Upper lobe of left lung (tissue), 6 donors: ENCODE measurements around the gene ABLIM2. TPM values are rescaled to one million over a fixed set of nuclear protein-coding genes. Genes with fewer than 3 reads are reported as not detected.

Experiments used
- ATAC-seq, 2 donors: fragments of 200-7000 bp; cut with Tn5 transposase; one replicate each; pipeline ENCODE4 v1.9.1; 2022; ENCODE audit warnings: mild to moderate bottlenecking in 2 of 2, moderate library complexity in 2 of 2; ENCODE audit not compliant: low FRiP score in 2 of 2
- DNase-seq, 2 donors: peaks; one replicate each; pipeline ENCODE4 v3.0.0-alpha.2; 2019 to 2020
- H3K27ac ChIP-seq, 4 donors: fragments of 200-600 bp; sonication (generic); one replicate each; pipeline ENCODE4 v1.5.1; 2016 to 2019
- H3K27me3 ChIP-seq, 4 donors: fragments of 200-600 bp; sonication (generic); one replicate each; pipeline ENCODE4 v1.5.1; 2017 to 2019
- H3K36me3 ChIP-seq, 4 donors: fragments of 200-600 bp; sonication (generic); one replicate each; pipeline ENCODE4 v1.5.1; 2016 to 2019
- H3K4me1 ChIP-seq, 4 donors: fragments of 200-600 bp; sonication (generic); one replicate each; pipeline ENCODE4 v1.5.1; 2018 to 2019
- H3K4me3 ChIP-seq, 4 donors: fragments of 200-600 bp; sonication (generic); one replicate each; pipeline ENCODE4 v1.5.1; 2017 to 2019; ENCODE audit warnings: mild to moderate bottlenecking in 2 of 4, moderate library complexity in 1 of 4
- H3K9me3 ChIP-seq, 4 donors: fragments of 200-600 bp; sonication (generic); one replicate each; pipeline ENCODE4 v1.5.1; 2018 to 2019
- CTCF ChIP-seq, 6 experiments: fragments of 450-650 bp in 4 of 6; fragments of 200-600 bp in 2 of 6; sonication (generic) in 2 of 6; IDR thresholded peaks; one replicate each; pipeline ENCODE4 v1.5.1; 2016 to 2019; ENCODE audit warnings: antibody characterized with exemption in 6 of 6
- EP300 ChIP-seq, 4 donors: sonication (generic); formaldehyde crosslinking; IDR thresholded peaks; one replicate each; pipeline ENCODE4 v1.5.1; 2017; ENCODE audit warnings: antibody characterized with exemption in 4 of 4, control low read depth in 2 of 4
- POLR2A ChIP-seq, 4 donors: fragments of 450-650 bp; IDR thresholded peaks; one replicate each; pipeline ENCODE4 v1.5.1; 2016 to 2017; ENCODE audit warnings: antibody characterized with exemption in 4 of 4, mild to moderate bottlenecking in 2 of 4
- POLR2AphosphoS5 ChIP-seq, 2 donors: sonication (generic); formaldehyde crosslinking; IDR thresholded peaks; one replicate each; pipeline ENCODE4 v1.5.1; 2017; ENCODE audit warnings: antibody characterized with exemption in 2 of 2
- WGBS, 2 donors: methylation state at CpG; one replicate each; pipeline ENCODE4 v1.1.5; 2017 to 2018; 5-methylcytosine and 5-hydroxymethylcytosine counted together
- total RNA-seq, 6 donors: library from RNA; depleted of rRNA in 4 of 6; stranded (reverse); fragments of >200 nt in 4 of 6; gene quantifications; one replicate each; pipeline versions ENCODE4 v1.1.0 to v1.2.1, GENCODE V29; 2016 to 2021
- donor health status: DM: no; HTN: no; CAD: no; lungs with moderate emphysema.
- donor health status: DM: no; HTN: yes; CAD: no; lungs with severe emphysema.

Gene ABLIM2
- total RNA-seq, 6 donors from 2014 or later, result 3.6 to 36.9 (median 8.1) TPM

- no peak for DNase-seq
- WGBS, 2 donors, result 65 to 87% methylated on average over 8 of the region's 8 CpGs
Measured at GRCh38 chr4:8078610-8079015, 80.0 kb downstream of the ABLIM2 start.

GRCh38 chr4:8078109-8078494, 80.5 kb downstream of the ABLIM2 start:
- H3K9me3 ChIP-seq, result no peaks in the 10 kb centered on the region
- H3K36me3 ChIP-seq, result no peaks in the 10 kb centered on the region
- no peaks in the 10 kb centered on the region for H3K27me3 ChIP-seq
- no peak for DNase-seq
- H3K4me3 ChIP-seq, result no peak overlapping the region
- 96% methylated on average over 11 of the region's 11 CpGs; no CpG with 5 or more reads in 1 of the 2 donors for WGBS, 2 donors
- no peak overlapping the region for H3K27ac ChIP-seq
- no peak for TF ChIP-seq CTCF (IDR thresholded peaks at IDR 0.05)
- no peak for TF ChIP-seq EP300 (IDR thresholded peaks at IDR 0.05)
- TF ChIP-seq POLR2AphosphoS5 (IDR thresholded peaks at IDR 0.05), result no peak
- no peak for TF ChIP-seq POLR2A (IDR thresholded peaks at IDR 0.05)
- no peaks in the 10 kb centered on the region for H3K4me1 ChIP-seq
- no peak for ATAC-seq

More at GRCh38 chr4:8078610-8079015, 80.0 kb downstream of the ABLIM2 start:
- Histone ChIP-seq H3K27ac (no peak overlapping the region), H3K4me1 (no peaks in the 10 kb centered on the region), H3K9me3 (no peaks in the 10 kb centered on the region), H3K27me3 (no peaks in the 10 kb centered on the region), H3K4me3 (no peak overlapping the region), H3K36me3 (no peaks in the 10 kb centered on the region)
- no peak for TF ChIP-seq CTCF (IDR thresholded peaks at IDR 0.05)
- TF ChIP-seq EP300 (IDR thresholded peaks at IDR 0.05), result no peak
- no peak for TF ChIP-seq POLR2A (IDR thresholded peaks at IDR 0.05)
- no peak for TF ChIP-seq POLR2AphosphoS5 (IDR thresholded peaks at IDR 0.05)
- no peak for ATAC-seq

GRCh38 chr4:8077181-8078108, 81.2 kb downstream of the ABLIM2 start:
- Histone ChIP-seq H3K36me3 (no peaks in the 10 kb centered on the region), H3K27me3 (no peaks in the 10 kb centered on the region), H3K27ac (no peak overlapping the region), H3K4me1 (no peaks in the 10 kb centered on the region), H3K4me3 (no peak overlapping the region), H3K9me3 (no peaks in the 10 kb centered on the region)
- no peak for TF ChIP-seq POLR2A (IDR thresholded peaks at IDR 0.05)
- TF ChIP-seq CTCF (IDR thresholded peaks at IDR 0.05), result no peak
- no peak for TF ChIP-seq POLR2AphosphoS5 (IDR thresholded peaks at IDR 0.05)
- TF ChIP-seq EP300 (IDR thresholded peaks at IDR 0.05), result no peak
- WGBS, 2 donors, result 92% methylated on average over 21 of the region's 23 CpGs
- no peak for ATAC-seq
- DNase-seq, result no peak

- DNase-seq, result no peak
- Histone ChIP-seq H3K4me3 (no peak overlapping the region), H3K36me3 (no peaks in the 10 kb centered on the region), H3K4me1 (no peaks in the 10 kb centered on the region), H3K9me3 (no peaks in the 10 kb centered on the region), H3K27ac (no peak overlapping the region), H3K27me3 (no peaks in the 10 kb centered on the region)
- no peak for ATAC-seq
- WGBS, 2 donors, result 65 to 74% methylated on average over 7 of the region's 7 CpGs
- no peak for TF ChIP-seq EP300 (IDR thresholded peaks at IDR 0.05)
- no peak for TF ChIP-seq POLR2AphosphoS5 (IDR thresholded peaks at IDR 0.05)
- no peak for TF ChIP-seq CTCF (IDR thresholded peaks at IDR 0.05)
- TF ChIP-seq POLR2A (IDR thresholded peaks at IDR 0.05), result no peak
Measured at GRCh38 chr4:8076023-8076422, 82.6 kb downstream of the ABLIM2 start.
